PC-9 (cell line): ENCODE results near the gene ANKS1B. TPM values are rescaled to one million over a fixed set of nuclear protein-coding genes. Genes with fewer than 3 reads are reported as not detected.

Source experiments
- BruUV-seq: library from RNA; stranded (reverse); fragments of 400-500 nt; replicated peaks from 2 replicates; lab custom pipeline; 2021; lab: Mats Ljungman, UMichigan
- CTCF ChIA-PET: fragments of 300-600 bp; sonication (Branson Sonifier 250); formaldehyde crosslinking; loops from one replicate; lab custom pipeline; 2022; ENCODE audit warnings: antibody characterized with exemption; lab: Charles Lee
- POLR2A ChIA-PET: fragments of 300-600 bp; sonication (Branson Sonifier 250); formaldehyde crosslinking; loops from one replicate; lab custom pipeline; 2022; ENCODE audit warnings: antibody characterized with exemption; ENCODE audit not compliant: unreplicated experiment; lab: Charles Lee
- DNase-seq, 2 experiments: peaks; one replicate each; pipeline versions ENCODE4 v3.0.0 to v3.0.0-alpha.2; 2015 to 2022; ENCODE audit warnings: mixed read lengths in 1 of 2
- H2AFZ ChIP-seq: fragments of 200-600 bp; sonication (generic); 2 replicates; pipeline ENCODE4 v1.8.1; 2017; ENCODE audit warnings: antibody characterized with exemption
- H3F3A ChIP-seq: fragments of 200-600 bp; sonication (generic); 2 replicates; pipeline ENCODE4 v1.8.1; 2017; ENCODE audit warnings: antibody characterized with exemption, mild to moderate bottlenecking, low read depth; ENCODE audit not compliant: insufficient read depth
- H3K27ac ChIP-seq: fragments of 200-600 bp; sonication (generic); 2 replicates; pipeline ENCODE4 v1.6.1; 2016; ENCODE audit warnings: mixed run types
- H3K27me3 ChIP-seq: fragments of 200-600 bp; sonication (generic); 2 replicates; pipeline ENCODE4 v1.6.1; 2016; ENCODE audit warnings: low read depth, mixed run types; ENCODE audit not compliant: insufficient read depth
- H3K36me3 ChIP-seq: fragments of 200-600 bp; sonication (generic); 2 replicates; pipeline ENCODE4 v1.6.1; 2016; ENCODE audit warnings: low read depth, mixed run types
- H3K4me1 ChIP-seq: fragments of 200-600 bp; sonication (generic); replicated peaks from 2 replicates; pipeline ENCODE4 v1.6.1; 2016; ENCODE audit warnings: mixed run types; ENCODE audit not compliant: insufficient read depth
- H3K4me2 ChIP-seq: fragments of 200-600 bp; sonication (generic); 2 replicates; pipeline ENCODE4 v1.6.1; 2017; ENCODE audit warnings: mixed run types
- H3K4me3 ChIP-seq: fragments of 200-600 bp; sonication (generic); 2 replicates; pipeline ENCODE4 v1.6.1; 2016; ENCODE audit warnings: mixed run types
- H3K79me2 ChIP-seq: fragments of 200-600 bp; sonication (generic); 2 replicates; pipeline ENCODE4 v1.6.1; 2017; ENCODE audit warnings: low read depth, mixed run types
- H3K9me2 ChIP-seq: fragments of 200-600 bp; sonication (generic); 2 replicates; pipeline ENCODE4 v1.8.1; 2017; ENCODE audit warnings: mild to moderate bottlenecking; ENCODE audit not compliant: insufficient read depth
- H3K9me3 ChIP-seq: fragments of 200-600 bp; sonication (generic); 2 replicates; pipeline ENCODE4 v1.8.1; 2016; ENCODE audit warnings: low read depth; ENCODE audit not compliant: insufficient read depth
- H4K20me1 ChIP-seq: fragments of 200-600 bp; sonication (generic); 2 replicates; pipeline ENCODE4 v1.8.1; 2017; ENCODE audit not compliant: insufficient read depth
- EZH2 ChIP-seq: fragments of 200-600 bp; sonication (generic); IDR thresholded peaks from 2 replicates; pipeline ENCODE4 v1.8.0; 2017; ENCODE audit warnings: antibody characterized with exemption, low read depth
- intact Hi-C: fragments of 100-400 bp; cut with micrococcal nuclease; formaldehyde crosslinking; loops from one replicate; pipeline ENCODE4 v1.10.0; 2022; ENCODE audit not compliant: unreplicated experiment
- total RNA-seq: library from RNA; stranded (reverse); gene quantifications from 2 replicates; pipeline ENCODE4 v1.2.3, GENCODE V29; 2021
- TF ChIP-seq, protein P1 (sequence below): fragments of 200-600 bp; sonication (generic); conservative IDR thresholded peaks from 2 replicates; pipeline ENCODE4 v1.6.1; 2017; ENCODE audit warnings: mixed run types, antibody characterized with exemption, mild to moderate bottlenecking, moderate library complexity

ANKS1B gene
- total RNA-seq, 1 experiment from 2014 or later = not detected

DNA sequence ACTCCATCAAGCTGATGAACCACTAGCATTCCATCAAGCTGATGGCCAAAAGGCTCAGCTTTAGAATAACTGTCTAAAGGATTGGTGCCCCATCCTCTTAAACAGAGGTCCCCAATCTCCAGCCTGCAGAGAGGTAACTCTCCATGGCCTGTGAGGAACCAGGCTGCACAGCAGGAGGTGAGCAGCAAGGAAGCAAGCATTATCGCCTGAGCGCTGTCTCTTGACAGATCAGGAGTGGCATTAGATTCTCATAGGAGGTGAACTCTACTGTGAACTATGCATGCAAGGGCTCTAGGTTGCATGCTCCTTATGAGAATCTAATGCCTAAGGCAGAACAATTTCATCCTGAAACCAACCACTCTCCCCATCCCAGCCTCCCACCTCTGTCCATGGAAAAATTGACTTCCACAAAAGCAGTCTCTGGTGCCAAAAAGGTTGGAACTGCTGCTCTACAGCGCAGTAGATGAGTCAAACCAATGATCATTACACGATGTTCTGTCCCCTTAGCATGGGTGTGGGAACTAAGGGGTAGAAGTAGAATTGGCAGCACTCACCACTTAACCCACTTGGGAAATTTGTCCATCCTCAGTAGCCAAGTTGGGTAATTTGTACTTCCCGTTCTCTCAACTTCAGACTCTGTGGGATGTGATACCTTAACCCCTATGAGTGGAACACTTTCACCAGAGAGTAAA is 66.9 kb downstream of the ANKS1B start:
- CTCF ChIA-PET = no interaction called here
- no peaks in the 10 kb centered on the region for H3F3A ChIP-seq
- intact Hi-C loops = no loop called here

DNA sequence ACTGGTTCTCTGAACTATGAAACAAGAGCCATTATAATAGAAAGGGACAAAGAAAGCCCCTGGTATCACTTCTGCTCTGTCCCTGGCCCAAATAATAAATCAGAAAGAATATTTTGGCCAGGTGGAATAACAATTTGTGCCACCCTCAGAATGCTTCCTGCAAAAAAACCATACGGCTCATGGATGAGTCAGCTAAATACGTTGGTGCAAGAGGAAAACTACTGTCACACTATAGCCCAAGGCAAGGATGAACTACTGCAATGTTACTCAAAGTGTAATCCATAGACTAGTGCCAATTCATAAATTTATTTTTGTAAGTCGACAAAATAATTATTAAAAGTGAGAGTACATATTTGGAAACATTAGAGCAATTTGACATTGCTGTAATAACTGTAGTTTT is 68.2 kb downstream of the ANKS1B start:
- Histone ChIP-seq H2AFZ (no peak overlapping the region), H3K36me3 (no peaks in the 10 kb centered on the region), H3K27ac (no peak overlapping the region), H3F3A (no peaks in the 10 kb centered on the region), H3K79me2 (no peaks in the 10 kb centered on the region), H3K9me3 (no peaks in the 10 kb centered on the region), H3K27me3 (no peaks in the 10 kb centered on the region), H3K4me3 (no peak overlapping the region), H3K4me1 (no peaks in the 10 kb centered on the region), H4K20me1 (no peaks in the 10 kb centered on the region), H3K4me2 (no peak overlapping the region), H3K9me2 (no peaks in the 10 kb centered on the region)
- intact Hi-C loops = no loop called here
- no TSS peak for BruUV-seq
- DNase-seq = no peak
- CTCF ChIA-PET = no interaction called here
- POLR2A ChIA-PET = no interaction called here
- TF ChIP-seq, protein P1, sequence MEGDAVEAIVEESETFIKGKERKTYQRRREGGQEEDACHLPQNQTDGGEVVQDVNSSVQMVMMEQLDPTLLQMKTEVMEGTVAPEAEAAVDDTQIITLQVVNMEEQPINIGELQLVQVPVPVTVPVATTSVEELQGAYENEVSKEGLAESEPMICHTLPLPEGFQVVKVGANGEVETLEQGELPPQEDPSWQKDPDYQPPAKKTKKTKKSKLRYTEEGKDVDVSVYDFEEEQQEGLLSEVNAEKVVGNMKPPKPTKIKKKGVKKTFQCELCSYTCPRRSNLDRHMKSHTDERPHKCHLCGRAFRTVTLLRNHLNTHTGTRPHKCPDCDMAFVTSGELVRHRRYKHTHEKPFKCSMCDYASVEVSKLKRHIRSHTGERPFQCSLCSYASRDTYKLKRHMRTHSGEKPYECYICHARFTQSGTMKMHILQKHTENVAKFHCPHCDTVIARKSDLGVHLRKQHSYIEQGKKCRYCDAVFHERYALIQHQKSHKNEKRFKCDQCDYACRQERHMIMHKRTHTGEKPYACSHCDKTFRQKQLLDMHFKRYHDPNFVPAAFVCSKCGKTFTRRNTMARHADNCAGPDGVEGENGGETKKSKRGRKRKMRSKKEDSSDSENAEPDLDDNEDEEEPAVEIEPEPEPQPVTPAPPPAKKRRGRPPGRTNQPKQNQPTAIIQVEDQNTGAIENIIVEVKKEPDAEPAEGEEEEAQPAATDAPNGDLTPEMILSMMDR = no peak
- no peak for TF ChIP-seq EZH2

More for the DNA sequence above, 66.9 kb downstream of the ANKS1B start:
- no peak overlapping the region for H3K4me2 ChIP-seq
- H3K9me2 ChIP-seq = no peaks in the 10 kb centered on the region
- no peaks in the 10 kb centered on the region for H3K9me3 ChIP-seq
- H4K20me1 ChIP-seq = no peaks in the 10 kb centered on the region
- H3K36me3 ChIP-seq = no peaks in the 10 kb centered on the region
- H3K27ac ChIP-seq = no peak overlapping the region
- no peak for DNase-seq
- H2AFZ ChIP-seq = no peak overlapping the region
- TF ChIP-seq EZH2 = no peak
- H3K27me3 ChIP-seq = no peaks in the 10 kb centered on the region
- no peak overlapping the region for H3K4me3 ChIP-seq
- H3K4me1 ChIP-seq = no peaks in the 10 kb centered on the region
- no peaks in the 10 kb centered on the region for H3K79me2 ChIP-seq
- BruUV-seq = no TSS peak
- POLR2A ChIA-PET = no interaction called here

DNA sequence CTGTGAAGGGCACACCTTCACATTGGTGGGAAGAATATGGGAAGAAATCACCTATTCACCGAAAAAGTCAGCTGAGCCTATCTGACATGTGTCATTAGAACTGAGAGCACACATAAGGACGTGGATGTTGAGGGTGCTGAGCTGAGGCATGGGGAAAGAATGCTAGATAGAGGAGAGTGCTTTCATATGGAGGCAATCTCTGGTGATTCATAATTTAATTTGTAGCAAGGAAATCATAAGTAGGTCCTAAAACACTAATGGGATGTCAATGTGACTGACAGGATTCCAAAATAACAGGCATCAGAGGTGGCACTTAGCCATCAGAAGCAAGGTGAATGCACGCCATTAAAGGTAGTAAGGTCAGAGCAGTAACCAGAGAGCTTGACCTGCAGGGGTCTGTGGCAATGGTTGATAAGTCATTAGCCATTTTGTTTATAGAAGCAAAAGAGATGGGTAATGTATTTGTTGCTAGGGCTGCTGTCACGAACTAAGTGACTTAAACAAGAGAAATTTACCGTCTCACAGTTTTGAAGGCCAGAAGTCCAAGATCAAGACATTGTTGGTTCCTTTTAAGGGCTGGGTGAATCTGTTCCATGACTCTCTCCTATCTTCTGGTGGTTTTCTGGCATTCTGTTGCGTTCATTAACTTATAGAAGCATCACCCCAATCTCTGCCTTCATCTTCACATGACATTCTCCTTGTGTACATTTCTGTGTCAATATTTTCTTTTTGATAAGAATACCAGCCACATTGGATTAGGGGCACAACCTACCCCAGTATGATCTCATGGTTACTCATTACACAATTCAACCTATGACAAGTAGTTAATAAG is 69.3 kb downstream of the ANKS1B start:
- intact Hi-C loops = no loop called here
- H2AFZ ChIP-seq = no peak overlapping the region
- ChIA-PET POLR2A (no interaction called here), CTCF (no interaction called here)
- no peaks in the 10 kb centered on the region for H3K9me3 ChIP-seq
- H3K4me2 ChIP-seq = no peak overlapping the region
- no peaks in the 10 kb centered on the region for H3K4me1 ChIP-seq
- H4K20me1 ChIP-seq = no peaks in the 10 kb centered on the region
- H3K4me3 ChIP-seq = no peak overlapping the region
- H3K27me3 ChIP-seq = no peaks in the 10 kb centered on the region
- H3F3A ChIP-seq = no peaks in the 10 kb centered on the region
- DNase-seq = no peak
- no peaks in the 10 kb centered on the region for H3K79me2 ChIP-seq
- no peak overlapping the region for H3K27ac ChIP-seq
- no peaks in the 10 kb centered on the region for H3K9me2 ChIP-seq
- no peaks in the 10 kb centered on the region for H3K36me3 ChIP-seq
- no peak for TF ChIP-seq EZH2
- TF ChIP-seq, protein P1 = no peak
- BruUV-seq = no TSS peak
